HepG2 (cell line): ENCODE results near the gene AADAT. TPM values are rescaled to one million over a fixed set of nuclear protein-coding genes. Genes with fewer than 3 reads are reported as not detected.

Experiments used
- ATAC-seq: fragments of 200-7000 bp; cut with Tn5 transposase; 3 replicates; pipeline ENCODE4 v1.9.1; 2020; ENCODE audit warnings: mild to moderate bottlenecking, moderate library complexity
- BruUV-seq: library from RNA; stranded (reverse); fragments of 400-500 nt; replicated peaks from 2 replicates; lab custom pipeline; 2021; lab: Mats Ljungman, UMichigan
- CTCF ChIA-PET: fragments of 300-600 bp; formaldehyde crosslinking; extraction: SDS; loops from one replicate; lab custom pipeline; 2021; ENCODE audit warnings: low total read pairs, inconsistent platforms, low intra/inter-chr PET ratio; lab: Yijun Ruan, JAX
- POLR2A ChIA-PET: fragments of 350-600 bp; sonication (Branson Sonifier 250); formaldehyde crosslinking; loops from one replicate; lab custom pipeline; 2020; ENCODE audit warnings: antibody characterized with exemption, inconsistent platforms; lab: Yijun Ruan, JAX
- DNase-seq: peaks from one replicate; pipeline ENCODE4 v3.0.0-alpha.2; 2015; ENCODE audit warnings: low spot score
- FAIRE-seq: peaks from 3 replicates; lab custom pipeline; 2011; peaks lifted over from hg19 to GRCh38; lab: Jason Lieb, UNC
- H2AFZ ChIP-seq: one replicate; pipeline ENCODE4 v1.6.1; 2011; ENCODE audit warnings: low read length, inconsistent platforms
- H3K27ac ChIP-seq: fragments of 300-600 bp; 3 replicates; pipeline ENCODE4 v1.8.0; 2011; ENCODE audit warnings: mixed run types, mild to moderate bottlenecking, mixed read lengths, low read length, inconsistent platforms; ENCODE audit not compliant: insufficient read depth; ENCODE audit errors: extremely low read length
- H3K27me3 ChIP-seq, 2 experiments: fragments of 200-600 bp in 1 of 2; 2 replicates in 1 of 2; 3 replicates in 1 of 2; pipeline versions ENCODE4 v1.6.0 to v1.8.0; 2011; ENCODE audit warnings: low read length in 2 of 2, mild to moderate bottlenecking in 2 of 2, moderate library complexity in 2 of 2, inconsistent platforms in 1 of 2; ENCODE audit not compliant: insufficient read depth in 2 of 2, control insufficient read depth in 1 of 2
- H3K36me3 ChIP-seq, 2 experiments: fragments of 200-600 bp in 1 of 2; replicated peaks in 1 of 2; 2 replicates in 1 of 2; 3 replicates in 1 of 2; pipeline versions ENCODE4 v1.5.1 to v1.8.0; 2011; ENCODE audit warnings: low read length in 2 of 2, inconsistent platforms in 1 of 2; ENCODE audit not compliant: insufficient read depth in 2 of 2, control insufficient read depth in 1 of 2
- H3K4me1 ChIP-seq: 2 replicates; pipeline ENCODE4 v1.5.1; 2012; ENCODE audit warnings: low read length, inconsistent platforms; ENCODE audit not compliant: insufficient read depth
- H3K4me2 ChIP-seq: 2 replicates; pipeline ENCODE4 v1.6.0; 2011; ENCODE audit warnings: low read depth, low read length, inconsistent platforms
- H3K4me3 ChIP-seq, 3 experiments: fragments of 200-600 bp in 1 of 3; sonication (generic), shearing (Covaris generic) in 1 of 3; replicated peaks in 1 of 3; 2 replicates each; pipeline ENCODE4 v1.5.1; 2011 to 2016; ENCODE audit warnings: low read length in 3 of 3, inconsistent platforms in 2 of 3, low read depth in 2 of 3, mild to moderate bottlenecking in 2 of 3, control low read depth in 1 of 3, mixed read lengths in 1 of 3; ENCODE audit not compliant: insufficient read depth in 1 of 3
- H3K79me2 ChIP-seq: one replicate; pipeline ENCODE4 v1.6.1; 2011; ENCODE audit warnings: low read length, inconsistent platforms; ENCODE audit not compliant: insufficient read depth
- H3K9ac ChIP-seq: 2 replicates; pipeline ENCODE4 v1.6.0; 2011; ENCODE audit warnings: mild to moderate bottlenecking, low read depth, low read length, inconsistent platforms; ENCODE audit not compliant: insufficient read depth
- H3K9me3 ChIP-seq: 2 replicates; pipeline ENCODE4 v1.5.1; 2012; ENCODE audit warnings: mild to moderate bottlenecking, low read length
- H4K20me1 ChIP-seq: 2 replicates; pipeline ENCODE4 v1.6.0; 2011; ENCODE audit warnings: inconsistent platforms, mild to moderate bottlenecking, low read length, moderate library complexity; ENCODE audit not compliant: insufficient read depth
- CBX2 ChIP-seq, 2 experiments: fragments of 200-600 bp in 1 of 2; sonication (generic); formaldehyde crosslinking in 1 of 2; IDR thresholded peaks; 2 replicates each; pipeline versions ENCODE4 v1.7.0 to v1.8.1; 2018 to 2022; ENCODE audit warnings: low read depth in 2 of 2, low read length in 1 of 2, mild to moderate bottlenecking in 1 of 2, missing genetic modification reagents in 1 of 2
- MLLT10 ChIP-seq: sonication (generic); formaldehyde crosslinking; IDR thresholded peaks from 2 replicates; pipeline ENCODE4 v1.4.0; 2020; ENCODE audit warnings: missing genetic modification reagents
- MTF1 ChIP-seq: sonication (generic); formaldehyde crosslinking; IDR thresholded peaks from 2 replicates; pipeline ENCODE4 v1.5.0; 2020; ENCODE audit warnings: missing genetic modification reagents
- TBP ChIP-seq: sonication (generic); formaldehyde crosslinking; IDR thresholded peaks from 2 replicates; pipeline ENCODE4 v1.5.0; 2020; ENCODE audit warnings: missing genetic modification reagents
- ZBTB33 ChIP-seq: sonication (generic); formaldehyde crosslinking; IDR thresholded peaks from 2 replicates; pipeline ENCODE4 v1.4.0; 2020; ENCODE audit warnings: missing genetic modification reagents
- ZNF33B ChIP-seq: sonication (generic); formaldehyde crosslinking; IDR thresholded peaks from 2 replicates; pipeline ENCODE4 v1.5.1; 2020; ENCODE audit warnings: mild to moderate bottlenecking, missing genetic modification reagents
- ZSCAN21 ChIP-seq: sonication (generic); formaldehyde crosslinking; IDR thresholded peaks from 2 replicates; pipeline ENCODE4 v1.8.0; 2022; ENCODE audit warnings: mild to moderate bottlenecking, missing genetic modification reagents, moderate library complexity, borderline replicate concordance
- WGBS: methylation state at CpG from one replicate; pipeline ENCODE4 v1.1.6; 2017; ENCODE audit warnings: low lambda C conversion rate; 5-methylcytosine and 5-hydroxymethylcytosine counted together
- in situ Hi-C: cut with HindIII; loops from 2 replicates; pipeline ENCODE4 v1.10.0; 2017; ENCODE audit warnings: low pct_unique_long_range_greater_than_20kb; ENCODE audit not compliant: extremely low pct_ligation_motif_present
- intact Hi-C: fragments of 100-400 bp; cut with micrococcal nuclease; formaldehyde crosslinking; loops from one replicate; pipeline ENCODE4 v1.10.0; 2022; ENCODE audit not compliant: unreplicated experiment
- polyA plus RNA-seq, 8 experiments: library from polyadenylated mRNA; depleted of rRNA in 3 of 8; stranded (reverse) in 7 of 8; unstranded in 1 of 8; fragments of >200 nt; fragmentation: Illumina TruSeq in 4 of 8; extraction: Trizol in 4 of 8; gene quantifications; 2 replicates each; pipeline versions ENCODE4 v1.2.1 to v1.2.3, GENCODE V29; 2011 to 2016; ENCODE audit warnings: low read depth in 4 of 8, missing spikeins in 1 of 8, mixed read lengths in 1 of 8; ENCODE audit not compliant: insufficient read depth in 1 of 8
- total RNA-seq, 5 experiments: library from RNA; depleted of rRNA; stranded (reverse); fragments of >200 nt; fragmentation: Illumina TruSeq; extraction: Trizol; gene quantifications; 2 replicates each; pipeline ENCODE4 v1.2.3, GENCODE V29; 2016; ENCODE audit warnings: low read depth in 1 of 5

Gene AADAT
- total and polyA plus RNA-seq, 2 of the 13 experiments (the other 11 are each of a cell fraction or from before 2014, with no cell fraction given) = 6.1 to 9.1 TPM

- intact Hi-C loops = no loop called here
- Histone ChIP-seq H3K4me2 (no peak overlapping the region), H3K27ac (no peak overlapping the region), H3K9me3 (no peaks in the 10 kb centered on the region), H2AFZ (no peak overlapping the region), H3K79me2 (no peaks in the 10 kb centered on the region), H3K4me1 (no peaks in the 10 kb centered on the region), H4K20me1 (no peaks in the 10 kb centered on the region), H3K4me3 (no peak overlapping the region), H3K36me3 (no peaks in the 10 kb centered on the region), H3K27me3 (no peaks in the 10 kb centered on the region), H3K9ac (no peak overlapping the region)
- TF ChIP-seq MLLT10 (CRISPR knock-in tag) (no peak), MTF1 (CRISPR knock-in tag) (no peak)
- FAIRE-seq (no peak), DNase-seq (no peak), ATAC-seq (no peak)
- ChIA-PET CTCF (no interaction called here), POLR2A (no interaction called here)
- no TSS peak for BruUV-seq
- 47% methylated on average over 5 of the region's 5 CpGs for WGBS
- in situ Hi-C loops = no loop called here
Measured at GRCh38 chr4:170052919-170053318, 36.8 kb downstream of the AADAT start.

- TF ChIP-seq ZSCAN21 (CRISPR knock-in tag) (no peak), CBX2 (IDR thresholded peaks at IDR 0.05; ENCODE audit: low read depth, low read length) (no peak), CBX2 (CRISPR knock-in tag; IDR thresholded peaks at IDR 0.05; ENCODE audit: low read depth) (no peak), ZNF33B (CRISPR knock-in tag) (no peak), TBP (CRISPR knock-in tag) (no peak), ZBTB33 (CRISPR knock-in tag) (no peak)
- Histone ChIP-seq H3K9ac (no peak overlapping the region), H2AFZ (no peak overlapping the region), H3K27ac (no peak overlapping the region), H3K79me2 (no peaks in the 10 kb centered on the region), H3K4me3 (no peak overlapping the region), H3K4me1 (no peaks in the 10 kb centered on the region), H4K20me1 (no peaks in the 10 kb centered on the region), H3K4me2 (no peak overlapping the region), H3K27me3 (no peaks in the 10 kb centered on the region), H3K36me3 (no peaks in the 10 kb centered on the region), H3K9me3 (no peaks in the 10 kb centered on the region)
- FAIRE-seq = no peak
- no TSS peak for BruUV-seq
- POLR2A ChIA-PET = no interaction called here
- CTCF ChIA-PET = no interaction called here
- in situ Hi-C loops (no loop called here), intact Hi-C loops (no loop called here)
- peak; percentile 64 for ATAC-seq
- 30% methylated on average over 2 of the region's 2 CpGs for WGBS
- DNase-seq = no peak
Measured at GRCh38 chr4:170051402-170051801, 38.4 kb downstream of the AADAT start.
